AG04449 (cell line): Measurements from ENCODE around the gene AXL.

Source experiments
- CTCF ChIA-PET: fragments of 350-600 bp; formaldehyde crosslinking; extraction: SDS; loops from one replicate; lab custom pipeline; 2021; ENCODE audit warnings: antibody characterized with exemption; lab: Yijun Ruan, JAX
- POLR2A ChIA-PET: fragments of 400-600, 350-600 bp; formaldehyde crosslinking; extraction: SDS; loops from one replicate; lab custom pipeline; 2020; ENCODE audit warnings: antibody characterized with exemption, inconsistent platforms; lab: Yijun Ruan, JAX
- DNase-seq: peaks from one replicate; pipeline ENCODE4 v3.0.0-alpha.2; 2010; ENCODE audit warnings: low read depth, low spot score
- H3K4me3 ChIP-seq: 2 replicates; pipeline ENCODE4 v1.5.1; 2011; ENCODE audit warnings: low read depth, mild to moderate bottlenecking, control low read depth, low read length
- CTCF ChIP-seq: IDR thresholded peaks from one replicate; pipeline ENCODE4 v1.5.1; 2011; ENCODE audit warnings: mild to moderate bottlenecking, moderate library complexity, low read length, control low read depth, inconsistent platforms; ENCODE audit not compliant: insufficient read depth; ENCODE audit errors: missing control alignments

Gene AXL

GRCh38 chr19:41206456-41206855 lies 12.6 kb upstream of the AXL start:
- ChIA-PET POLR2A (interaction anchor here (0.9 kb wide), 1 partner anchor 13 kb away, joined by 3 read pairs; no protein-coding TSS in a partner anchor), CTCF (interaction anchor here (0.8 to 9.3 kb wide), 7 partner anchors 10 to 149 kb away, joined by 3 to 205 read pairs (median 5); partner anchors contain the start of genes CCDC97, CYP2S1 and HNRNPUL1)
- no peak for TF ChIP-seq CTCF
- DNase-seq, result no peak
- no peak overlapping the region for H3K4me3 ChIP-seq

DNA sequence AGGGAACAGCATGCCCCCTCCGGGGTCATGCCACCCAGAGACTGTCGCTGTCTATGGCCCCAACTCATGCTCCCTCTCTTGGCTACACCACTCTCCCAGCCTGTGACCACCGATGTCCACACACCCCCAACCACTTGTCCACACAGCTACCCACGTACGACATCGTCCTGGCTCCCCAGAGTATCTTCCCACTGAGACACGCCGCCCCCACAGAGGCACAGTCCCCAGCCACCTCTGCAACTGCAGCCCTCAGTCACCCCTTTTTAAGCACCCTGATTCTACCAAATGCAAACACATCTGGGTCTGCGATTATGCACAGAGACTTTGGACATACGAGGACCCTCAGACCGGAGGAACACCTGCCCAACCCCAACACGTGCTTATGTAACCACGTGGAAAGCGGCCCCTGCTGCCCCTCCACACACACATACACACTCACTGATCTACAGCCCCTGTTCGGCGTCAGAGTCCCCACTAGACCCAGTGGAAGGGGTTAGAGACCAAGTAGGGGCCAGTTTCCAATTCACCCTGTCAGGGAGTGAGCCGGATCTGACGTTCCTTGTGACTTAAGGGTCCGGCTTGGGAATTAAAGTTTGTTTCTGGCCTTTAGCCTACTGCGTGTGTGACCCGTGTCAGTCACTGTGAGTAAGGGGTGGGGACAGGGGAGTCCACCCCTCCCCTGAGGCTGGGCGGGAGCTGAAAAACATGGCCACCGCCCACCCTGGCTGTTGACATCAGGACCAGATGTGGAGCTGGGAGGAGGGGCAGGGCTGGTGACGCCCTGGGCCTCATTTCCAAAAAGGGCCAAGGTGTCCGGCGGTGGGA lies 11.9 kb upstream of the AXL start:
- no peak for DNase-seq
- no peak for TF ChIP-seq CTCF
- no peak overlapping the region for H3K4me3 ChIP-seq
- ChIA-PET CTCF (interaction anchor here (0.8 to 9.3 kb wide), 7 partner anchors 10 to 148 kb away, joined by 3 to 205 read pairs (median 5); partner anchors contain the start of genes CCDC97 and HNRNPUL1), POLR2A (interaction anchor here (0.9 kb wide), 1 partner anchor 12 kb away, joined by 3 read pairs; no protein-coding TSS in a partner anchor)

DNA sequence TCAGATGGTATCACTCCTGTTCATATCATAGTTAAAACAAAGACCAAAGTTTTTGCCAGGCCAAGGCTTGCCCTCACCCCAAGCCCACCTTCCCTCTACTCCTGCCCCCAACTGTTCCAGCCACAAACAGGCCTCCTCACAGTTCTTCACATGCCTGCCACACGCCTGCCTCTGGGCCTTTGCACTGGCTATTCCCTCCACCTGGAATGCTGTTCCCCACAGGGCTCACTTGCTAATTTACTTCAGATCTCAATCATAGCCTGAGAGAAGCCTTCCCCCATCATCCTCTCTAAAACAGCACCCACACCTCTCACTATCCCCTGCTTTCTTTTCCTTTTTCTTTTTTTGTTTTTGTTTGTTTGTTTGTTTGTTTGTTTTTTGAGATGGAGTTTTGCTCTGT lies 4.9 kb upstream of the AXL start:
- H3K4me3 ChIP-seq, result no peak overlapping the region
- POLR2A ChIA-PET, result no interaction called here
- DNase-seq, result no peak
- CTCF ChIA-PET, result no interaction called here
- TF ChIP-seq CTCF, result no peak

DNA sequence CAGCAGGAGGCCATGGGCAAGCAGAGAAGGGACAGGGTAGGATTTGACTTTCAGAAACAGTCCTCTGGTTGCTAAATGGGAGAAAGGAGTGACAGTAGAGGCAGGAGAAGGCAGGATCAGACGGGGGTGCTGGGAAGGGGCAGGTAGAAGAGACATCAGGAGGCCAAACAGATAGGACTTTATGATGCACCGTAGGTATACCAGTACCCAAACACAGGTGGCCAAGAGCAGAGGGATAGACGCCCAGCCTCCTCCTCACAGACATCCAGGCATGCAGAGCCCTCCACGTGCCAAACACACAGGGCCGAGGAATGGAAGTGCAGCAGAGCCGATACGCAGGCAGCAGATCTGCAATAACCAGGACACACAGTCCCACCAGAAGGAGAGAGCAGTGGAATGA lies 1.3 kb upstream of the AXL start:
- DNase-seq, result no peak
- H3K4me3 ChIP-seq, result no peak overlapping the region
- TF ChIP-seq CTCF, result no peak
- POLR2A ChIA-PET, result interaction anchor here (2.8 kb wide), 1 partner anchor 46 kb away, joined by 17 read pairs; the partner anchor contains the start of gene HNRNPUL1
- CTCF ChIA-PET, result interaction anchor here (1.0 to 2.2 kb wide), 3 partner anchors 10 to 91 kb away, joined by 3 to 5 read pairs (median 3); no protein-coding TSS in a partner anchor

- peak overlapping the region; percentile 90 for H3K4me3 ChIP-seq
- DNase-seq, result no peak
- CTCF ChIA-PET, result interaction anchor here (1.0 to 2.2 kb wide), 7 partner anchors 9 to 91 kb away, joined by 3 to 8 read pairs (median 3); no protein-coding TSS in a partner anchor
- POLR2A ChIA-PET, result interaction anchor here (0.6 to 2.8 kb wide), 5 partner anchors 9 to 92 kb away, joined by 3 to 17 read pairs (median 4); partner anchors contain the start of genes CCDC97 and HNRNPUL1
- no peak for TF ChIP-seq CTCF
Measured at GRCh38 chr19:41218249-41218614, 791 bp upstream of the AXL start.

DNA sequence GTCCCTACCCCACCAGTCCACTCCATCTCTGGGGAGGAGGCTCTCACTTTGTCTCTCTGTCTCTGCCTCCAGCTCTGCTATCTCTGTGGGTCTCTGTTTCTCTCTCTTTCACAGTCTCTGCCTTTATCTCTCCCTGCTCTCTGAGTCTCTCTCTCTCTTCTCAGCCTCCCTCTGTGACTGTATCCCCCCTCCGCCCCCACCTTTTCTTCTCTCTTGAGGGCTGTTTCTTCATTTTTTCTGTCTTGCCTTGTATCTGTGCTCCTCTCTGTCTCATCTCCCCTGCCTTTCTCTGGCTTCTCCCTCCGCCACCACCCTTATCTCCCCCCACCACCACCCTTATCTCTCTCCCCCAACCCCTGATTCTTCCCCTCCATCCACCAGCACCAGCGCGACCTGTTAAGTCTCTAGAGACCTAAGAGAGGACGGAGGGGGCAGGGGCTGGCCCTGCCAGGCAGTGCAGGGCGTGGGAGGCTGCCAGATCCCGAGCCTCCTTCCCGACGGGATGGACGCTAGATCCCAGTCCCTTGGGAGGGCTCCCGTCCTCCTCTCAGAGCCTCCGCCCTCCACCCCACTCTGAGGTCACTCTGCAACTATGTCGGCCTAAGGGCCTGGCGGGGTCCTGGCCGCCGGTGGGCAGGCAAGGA lies 1.0 kb downstream of the AXL start:
- no peak for TF ChIP-seq CTCF
- POLR2A ChIA-PET, result interaction anchor here (0.7 to 2.8 kb wide), 6 partner anchors 11 to 85 kb away, joined by 3 to 17 read pairs (median 4); partner anchors contain the start of gene HNRNPUL1
- CTCF ChIA-PET, result interaction anchor here (1.2 to 2.7 kb wide), 10 partner anchors 10 to 88 kb away, joined by 3 to 10 read pairs (median 6); no protein-coding TSS in a partner anchor
- peak overlapping the region; percentile 90 for H3K4me3 ChIP-seq
- DNase-seq, result no peak
